ENCODE data around the gene NBPF26.
"Not testable (repeated sequence)": the region's sequence is repeated elsewhere in the genome, so short reads cannot be mapped to it uniquely, and the experiment has no call there.

Gene NBPF26

DNA sequence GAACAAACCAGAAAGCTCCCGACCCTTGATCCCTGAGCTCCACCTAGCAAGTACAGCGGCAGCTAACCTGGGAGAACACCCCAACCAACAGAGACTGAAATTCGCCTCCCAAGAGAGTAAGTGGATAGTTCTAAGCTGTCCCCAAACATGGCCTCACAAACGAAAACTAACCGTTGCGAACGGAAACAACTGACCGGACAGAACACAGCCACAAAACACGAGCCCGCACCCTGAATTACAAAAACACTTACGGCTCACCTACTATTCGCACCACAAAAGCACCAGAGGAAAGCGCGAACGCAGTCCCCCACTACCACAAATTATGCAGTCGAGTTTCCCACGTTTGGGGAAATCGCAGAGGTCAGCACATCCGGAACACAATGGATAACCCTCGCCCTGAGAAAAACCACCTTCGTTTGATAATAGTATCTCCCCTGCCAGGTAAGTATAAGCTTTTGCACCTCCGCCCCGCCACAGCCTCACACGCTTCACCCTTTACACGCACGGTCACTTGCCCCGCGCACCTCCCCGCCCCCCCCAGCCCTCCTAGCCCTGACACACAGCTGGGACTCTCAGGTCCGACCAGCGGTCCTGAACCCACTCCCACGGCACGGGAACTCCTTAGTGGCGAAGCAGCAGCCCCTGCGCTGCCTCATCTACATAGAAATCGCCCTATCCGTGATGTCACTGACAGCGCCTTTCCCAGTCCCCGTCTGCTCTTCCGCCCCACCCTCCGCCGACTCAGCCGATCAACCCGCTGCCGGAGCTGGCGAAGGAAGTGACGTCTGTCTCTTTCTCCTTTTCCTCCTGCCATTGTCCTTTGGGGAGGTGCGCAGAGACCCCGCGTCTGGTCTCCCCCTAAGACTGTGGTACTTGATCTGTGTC, 127.0 kb downstream of the NBPF26 start:
- peak in 39 of 51 donors; percentile 5 to 81 (median 61) for DNase-seq

DNA sequence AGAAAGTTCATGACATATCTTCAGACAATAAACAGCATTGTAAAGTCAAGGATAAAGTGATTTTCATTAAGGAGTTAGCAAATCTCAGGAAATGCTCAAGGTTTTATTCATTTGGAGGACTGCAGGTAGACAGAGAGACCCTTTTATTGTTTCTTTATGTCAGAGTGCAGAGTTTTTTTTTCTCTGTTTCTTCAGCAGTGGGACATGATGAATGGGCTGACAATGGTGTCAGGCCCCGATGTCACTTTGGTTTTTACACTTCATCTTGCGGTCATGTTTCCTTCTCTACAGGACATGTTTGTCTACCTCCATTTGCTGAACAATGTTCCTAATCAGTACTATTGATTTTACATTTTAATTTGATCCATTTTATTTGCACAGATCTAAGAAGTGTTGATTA, 134.4 kb downstream of the NBPF26 start:
- DNase-seq: not testable (repeated sequence)

GRCh38 chr1:120859615-120860234, 136.0 kb downstream of the NBPF26 start:
- not testable (repeated sequence) for DNase-seq

DNA sequence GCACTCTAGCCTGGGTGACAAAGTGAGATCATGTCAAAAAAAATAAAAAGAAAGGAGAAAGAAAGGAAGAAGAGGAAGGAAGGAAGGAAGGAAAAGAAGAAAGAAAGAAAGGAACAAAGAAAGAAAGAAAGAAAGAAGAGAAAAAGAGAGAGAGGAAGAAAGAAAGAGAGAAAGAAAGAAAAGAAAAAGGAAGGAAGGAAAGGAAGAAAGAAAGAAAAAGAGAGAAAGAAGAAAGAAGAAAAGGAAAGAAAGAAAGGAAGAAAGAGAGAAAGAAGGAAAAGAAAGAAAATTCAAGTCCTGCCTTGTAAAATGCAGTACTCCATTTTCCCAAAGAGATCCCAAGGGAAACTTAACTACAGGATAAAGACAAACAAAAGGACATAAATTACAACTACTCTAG, 154.5 kb downstream of the NBPF26 start:
- DNase-seq: not testable (repeated sequence)

- DNase-seq: not testable (repeated sequence)
Observed at GRCh38 chr1:120880056-120880455, 156.3 kb downstream of the NBPF26 start.

- not testable (repeated sequence) for DNase-seq
Observed at GRCh38 chr1:120881934-120882333, 158.2 kb downstream of the NBPF26 start.

All from hypothalamus (tissue), 51 donors.